ENCODE results near the gene ARHGEF19.

DNA sequence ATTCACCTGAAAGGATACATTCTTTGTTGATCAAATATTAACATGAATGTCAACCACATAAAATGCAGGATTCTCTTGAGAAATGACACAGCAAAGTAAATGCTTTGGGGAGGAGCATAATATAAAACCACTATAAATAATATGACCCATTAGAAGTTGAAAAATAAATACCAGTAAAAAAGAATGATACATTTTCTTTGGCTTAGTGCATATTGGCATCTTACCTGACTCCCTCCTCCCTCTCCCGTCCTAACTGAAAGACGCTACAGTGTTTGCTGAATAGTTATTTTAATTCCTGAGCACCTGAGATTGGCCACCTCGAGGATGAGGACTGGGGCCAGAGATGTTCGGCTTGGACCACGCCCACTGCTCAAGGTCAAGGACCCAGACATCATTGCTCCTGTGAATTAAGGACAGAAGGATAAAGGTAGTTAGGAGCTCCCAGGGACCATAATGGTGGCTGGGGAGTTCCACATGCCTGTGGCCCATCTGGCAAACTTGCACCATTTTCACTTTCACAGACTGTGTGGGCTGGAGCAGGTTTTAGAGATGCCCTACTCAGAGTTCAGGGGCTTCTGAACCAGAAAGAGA, 41.0 kb upstream of the ARHGEF19 start:
- TF ChIP-seq, protein P1, sequence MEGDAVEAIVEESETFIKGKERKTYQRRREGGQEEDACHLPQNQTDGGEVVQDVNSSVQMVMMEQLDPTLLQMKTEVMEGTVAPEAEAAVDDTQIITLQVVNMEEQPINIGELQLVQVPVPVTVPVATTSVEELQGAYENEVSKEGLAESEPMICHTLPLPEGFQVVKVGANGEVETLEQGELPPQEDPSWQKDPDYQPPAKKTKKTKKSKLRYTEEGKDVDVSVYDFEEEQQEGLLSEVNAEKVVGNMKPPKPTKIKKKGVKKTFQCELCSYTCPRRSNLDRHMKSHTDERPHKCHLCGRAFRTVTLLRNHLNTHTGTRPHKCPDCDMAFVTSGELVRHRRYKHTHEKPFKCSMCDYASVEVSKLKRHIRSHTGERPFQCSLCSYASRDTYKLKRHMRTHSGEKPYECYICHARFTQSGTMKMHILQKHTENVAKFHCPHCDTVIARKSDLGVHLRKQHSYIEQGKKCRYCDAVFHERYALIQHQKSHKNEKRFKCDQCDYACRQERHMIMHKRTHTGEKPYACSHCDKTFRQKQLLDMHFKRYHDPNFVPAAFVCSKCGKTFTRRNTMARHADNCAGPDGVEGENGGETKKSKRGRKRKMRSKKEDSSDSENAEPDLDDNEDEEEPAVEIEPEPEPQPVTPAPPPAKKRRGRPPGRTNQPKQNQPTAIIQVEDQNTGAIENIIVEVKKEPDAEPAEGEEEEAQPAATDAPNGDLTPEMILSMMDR (IDR thresholded peaks at IDR 0.05; ENCODE audit: low read depth, low read length, poor library complexity, severe bottlenecking), result no peak
- TF ChIP-seq EZH2phosphoT487 (IDR thresholded peaks at IDR 0.05; ENCODE audit: borderline replicate concordance, low read length), result no peak

Measured in DOHH2 (cell line).